ENCODE results near the gene SEZ6L.

Gene SEZ6L

DNA sequence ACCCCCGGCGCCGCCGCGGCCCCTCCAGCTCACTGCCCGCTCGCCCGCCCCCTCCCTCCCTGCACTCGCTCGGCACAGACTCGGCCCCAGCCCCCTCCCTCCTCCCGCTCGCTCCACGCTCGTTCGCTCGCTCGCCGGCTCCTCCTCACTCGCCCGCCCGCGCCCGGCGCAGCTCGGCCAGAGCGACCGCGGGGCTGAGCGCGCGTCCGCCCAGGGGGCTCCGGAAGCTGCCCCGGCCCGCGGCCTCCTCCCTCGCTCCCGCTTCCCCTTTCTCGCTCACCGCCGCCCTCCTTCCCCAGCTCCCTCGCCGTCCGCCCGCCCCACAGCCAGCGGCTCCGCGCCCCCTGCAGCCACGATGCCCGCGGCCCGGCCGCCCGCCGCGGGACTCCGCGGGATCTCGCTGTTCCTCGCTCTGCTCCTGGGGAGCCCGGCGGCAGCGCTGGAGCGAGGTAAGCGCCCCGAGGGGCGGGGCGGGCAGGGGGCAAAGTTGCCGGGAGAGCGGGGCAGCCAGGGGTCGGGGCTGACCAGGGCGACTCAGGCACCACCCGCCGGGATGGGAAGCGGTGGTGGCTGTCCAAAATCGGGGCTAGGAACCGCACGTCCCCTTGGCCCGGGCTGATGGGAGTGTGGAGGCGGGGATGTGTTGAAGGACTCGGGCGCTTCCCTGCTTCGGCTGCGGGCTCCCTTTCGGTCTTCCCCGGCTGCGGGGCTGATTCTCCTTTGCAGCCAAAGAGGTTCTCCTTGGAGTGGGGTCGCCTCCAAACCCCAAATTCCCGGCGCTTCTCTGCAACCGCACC is at the start of gene SEZ6L:
SEZ6L (plus strand) TSS at position 148 of the 797 bp plus-strand sequence; CDS start at position 356, 208 bp downstream.
- no peak for DNase-seq (ENCODE audit: low read depth in 1 of 2, low spot score in 1 of 2)

DNA sequence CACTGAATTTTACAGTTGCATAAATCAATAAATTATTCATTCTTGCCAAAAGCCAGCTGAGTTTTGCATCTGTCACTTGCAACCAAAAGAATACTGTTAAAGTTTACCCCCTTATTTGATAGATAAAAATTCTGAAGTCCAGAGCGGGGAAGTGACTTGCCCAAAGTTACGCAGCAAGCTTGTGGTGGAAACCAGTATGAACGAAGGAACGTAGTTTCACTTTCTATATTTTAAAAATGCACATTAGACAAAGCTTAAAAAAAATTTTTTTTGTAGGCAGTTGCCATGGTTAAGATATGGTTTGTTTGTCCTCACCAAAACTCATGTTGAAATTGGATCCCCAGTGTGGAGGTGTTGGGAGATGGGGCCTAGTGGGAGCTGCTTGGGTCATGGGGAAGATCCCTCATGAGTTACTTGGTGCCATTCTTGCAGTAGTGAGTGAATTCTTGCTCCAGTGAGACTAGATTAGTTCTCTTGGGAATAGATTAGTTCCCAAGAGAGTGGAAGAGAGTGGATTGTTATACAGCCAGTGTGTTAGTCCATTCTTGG is 46.3 kb upstream of the SEZ6L start:
- DNase-seq (ENCODE audit: low read depth in 1 of 2, low spot score in 1 of 2), result no peak

DNA sequence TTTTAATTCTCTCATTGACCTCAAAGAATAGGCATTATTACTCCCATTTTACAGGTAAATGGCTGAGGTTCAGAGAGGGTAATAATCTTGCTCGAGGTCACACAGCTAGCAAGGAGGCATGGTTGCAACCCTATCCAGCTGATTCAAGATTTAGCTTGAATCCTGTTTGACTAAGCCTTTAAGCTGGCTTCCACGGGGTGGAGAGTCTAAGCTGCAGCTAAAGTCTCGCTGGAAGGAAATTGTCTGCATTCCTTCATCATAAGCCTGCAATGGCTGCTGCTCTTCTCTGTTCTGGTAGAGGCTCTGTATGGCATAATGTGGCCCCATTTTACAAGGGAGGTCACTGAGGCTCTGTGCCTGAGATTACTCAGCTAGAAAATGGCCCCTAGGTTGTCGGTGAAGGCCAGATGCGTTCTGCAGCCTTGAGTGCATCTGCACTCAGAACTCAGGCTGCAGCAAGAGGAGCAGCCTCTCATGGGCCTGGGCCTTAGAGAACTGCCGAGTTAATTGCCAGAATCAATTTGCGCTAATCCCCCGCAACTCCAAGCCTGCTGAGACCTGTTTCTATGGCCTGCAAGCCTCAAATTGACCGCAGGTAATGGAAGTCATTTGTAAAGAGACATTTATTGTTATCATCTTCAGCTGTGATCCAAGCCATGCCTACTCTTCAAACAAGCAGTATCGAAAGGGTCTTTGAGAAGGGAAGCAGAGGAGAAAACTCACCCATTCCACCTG is 44.1 kb upstream of the SEZ6L start:
- no peak for DNase-seq (ENCODE audit: low read depth in 1 of 2, low spot score in 1 of 2)

DNA sequence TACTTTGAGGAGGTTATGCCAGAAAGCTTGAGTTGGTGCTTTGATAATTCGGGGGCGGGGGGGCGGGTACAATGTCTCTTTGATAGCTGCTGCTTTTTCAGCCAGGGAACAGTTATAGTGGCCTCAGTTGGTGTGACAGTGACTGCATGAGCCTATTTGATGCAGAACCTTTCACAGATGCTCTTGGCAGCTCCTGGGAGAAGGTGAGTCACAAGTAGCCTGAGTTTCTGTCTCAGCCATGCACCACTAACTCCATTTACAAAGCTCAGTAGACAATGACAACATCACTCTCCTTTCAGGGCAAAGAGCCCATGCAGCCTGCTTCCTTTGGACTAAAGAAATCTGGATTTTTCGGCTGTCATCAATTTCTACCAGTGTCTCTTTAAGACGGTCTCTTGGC is 42.1 kb upstream of the SEZ6L start:
- DNase-seq (ENCODE audit: low read depth in 1 of 2, low spot score in 1 of 2), result no peak

GRCh38 chr22:26127556-26127955 is 41.7 kb upstream of the SEZ6L start:
- no peak for DNase-seq (ENCODE audit: low read depth in 1 of 2, low spot score in 1 of 2)

GRCh38 chr22:26131589-26132154 is 37.6 kb upstream of the SEZ6L start:
- no peak for DNase-seq (ENCODE audit: low read depth in 1 of 2, low spot score in 1 of 2)

DNA sequence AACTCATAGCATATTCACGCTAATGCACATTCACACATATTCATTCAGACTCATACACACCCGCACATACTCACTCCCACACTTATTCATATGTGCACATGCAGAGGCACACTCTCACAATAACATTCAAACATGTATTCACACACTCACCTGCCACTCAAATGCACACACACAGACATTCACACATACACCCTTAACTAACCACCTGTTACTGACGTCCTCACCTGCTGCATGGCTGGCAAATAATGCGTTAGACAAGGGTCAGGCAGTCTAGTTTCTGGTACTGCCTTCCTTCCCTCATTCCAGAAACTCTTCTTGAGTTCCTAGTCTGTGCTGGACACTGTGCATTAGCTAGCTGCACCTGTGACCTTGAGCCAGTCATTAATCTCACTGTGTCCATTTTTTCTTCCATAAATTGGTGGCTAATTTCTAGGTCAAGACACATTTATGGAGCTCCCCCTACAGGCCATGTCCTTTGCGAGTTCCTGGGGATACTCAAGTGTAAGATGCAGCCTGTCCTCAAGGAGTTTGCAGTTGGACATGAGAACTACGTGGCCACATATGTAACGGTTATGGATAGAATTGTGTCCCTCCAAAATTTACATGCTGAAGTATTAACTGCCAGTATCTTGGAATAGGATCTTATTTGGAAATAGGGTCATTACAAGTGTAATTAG is 34.5 kb upstream of the SEZ6L start:
- DNase-seq (ENCODE audit: low read depth in 1 of 2, low spot score in 1 of 2), result no peak

- no peak for DNase-seq (ENCODE audit: low read depth in 1 of 2, low spot score in 1 of 2)
Observed at GRCh38 chr22:26135806-26136205, 33.5 kb upstream of the SEZ6L start.

DNA sequence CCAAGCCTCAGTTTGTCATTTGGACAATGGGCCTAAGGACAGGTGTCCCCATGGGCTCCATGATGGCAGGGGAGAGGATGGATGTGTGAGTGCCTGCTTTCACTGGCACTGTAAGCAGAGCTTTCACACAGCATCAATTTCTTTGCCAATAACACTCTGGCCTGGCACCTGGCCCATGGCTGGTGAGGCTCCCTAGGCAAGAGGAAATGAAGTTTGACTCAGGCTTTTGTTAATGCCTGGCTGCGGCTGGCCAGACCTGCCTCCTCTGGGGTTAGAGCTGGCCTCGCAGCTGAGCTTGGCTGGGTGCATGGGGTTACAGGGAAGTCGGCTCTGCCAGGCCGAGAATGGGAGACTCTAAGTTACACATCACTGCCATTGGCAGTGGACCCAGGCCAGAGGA is 30.0 kb upstream of the SEZ6L start:
- DNase-seq (ENCODE audit: low read depth in 1 of 2, low spot score in 1 of 2), result no peak

GRCh38 chr22:26141831-26142230 is 27.4 kb upstream of the SEZ6L start:
- DNase-seq (ENCODE audit: low read depth in 1 of 2, low spot score in 1 of 2), result no peak

DNA sequence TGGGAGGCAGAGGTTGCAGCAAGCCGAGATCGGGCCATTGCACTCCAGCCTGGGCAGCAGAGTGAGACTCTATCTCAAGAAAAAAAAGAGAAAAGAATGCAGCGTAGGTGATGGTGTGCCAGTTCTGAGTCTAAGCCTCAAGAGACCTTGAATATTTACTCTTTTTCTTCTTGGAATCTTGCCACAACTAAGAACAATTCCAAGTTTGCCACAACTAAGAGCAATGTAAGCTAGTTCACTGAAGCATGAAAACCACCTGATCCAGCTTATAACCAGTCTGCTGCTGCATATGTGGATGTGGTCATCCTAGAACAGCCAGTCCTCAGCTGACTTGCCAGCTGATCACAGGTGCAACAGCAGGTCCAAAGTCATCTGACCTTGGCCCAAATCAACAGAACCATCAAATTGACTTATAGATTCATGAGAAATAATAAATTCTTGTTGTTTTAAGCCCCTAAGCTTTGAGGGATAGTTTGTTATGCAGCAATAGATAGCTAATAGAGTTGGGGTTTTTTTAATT is 25.4 kb upstream of the SEZ6L start:
- no peak for DNase-seq (ENCODE audit: low read depth in 1 of 2, low spot score in 1 of 2)

- DNase-seq (ENCODE audit: low read depth in 1 of 2, low spot score in 1 of 2), result no peak
Observed at GRCh38 chr22:26159886-26160285, 9.4 kb upstream of the SEZ6L start.

DNA sequence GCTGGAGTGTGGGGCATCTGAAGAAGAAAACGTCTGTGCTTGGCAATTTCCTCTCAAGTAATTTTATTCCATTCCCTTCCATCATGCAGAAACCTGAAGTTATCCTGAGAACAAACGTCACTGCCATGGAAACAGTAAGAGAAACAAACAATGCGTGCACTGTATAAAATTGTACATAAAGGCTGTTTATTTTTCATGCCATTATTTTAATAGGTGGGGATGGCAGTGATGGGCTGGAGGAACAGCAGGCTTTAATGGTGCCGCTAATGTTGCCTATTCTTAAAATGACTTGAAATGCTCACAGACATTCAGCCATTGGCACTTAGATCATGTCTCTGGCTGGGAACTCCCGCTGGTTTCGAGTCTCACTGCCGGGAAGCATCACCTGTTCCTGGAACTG is 7.5 kb upstream of the SEZ6L start:
- DNase-seq (ENCODE audit: low read depth in 1 of 2, low spot score in 1 of 2), result no peak

GRCh38 chr22:26162926-26163325 is 6.3 kb upstream of the SEZ6L start:
- no peak for DNase-seq (ENCODE audit: low read depth in 1 of 2, low spot score in 1 of 2)

GRCh38 chr22:26164174-26164573 is 5.1 kb upstream of the SEZ6L start:
- DNase-seq (ENCODE audit: low read depth in 1 of 2, low spot score in 1 of 2), result no peak

GRCh38 chr22:26168330-26168851 is 871 bp upstream of the SEZ6L start:
- no peak for DNase-seq (ENCODE audit: low read depth in 1 of 2, low spot score in 1 of 2)

DNA sequence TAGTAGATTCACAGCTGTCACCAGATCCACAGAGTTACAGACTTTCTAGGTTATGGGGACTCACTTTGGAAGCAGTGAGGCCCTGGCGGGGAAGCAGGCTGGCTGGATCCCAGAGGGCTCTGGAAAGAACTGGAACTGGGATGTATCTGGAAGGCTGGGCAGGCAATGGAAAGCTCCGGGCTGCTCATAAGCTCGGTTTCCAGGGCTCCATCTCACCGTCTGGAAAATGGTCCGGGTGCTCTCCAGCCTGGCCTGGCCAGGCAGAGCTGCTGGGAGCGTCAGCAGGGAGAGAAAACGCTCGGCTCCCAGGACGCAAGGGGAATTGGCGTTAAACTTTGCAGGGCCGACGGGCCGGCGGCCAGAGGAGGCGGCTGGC is 335 bp upstream of the SEZ6L start:
- DNase-seq (ENCODE audit: low read depth in 1 of 2, low spot score in 1 of 2), result no peak

DNA sequence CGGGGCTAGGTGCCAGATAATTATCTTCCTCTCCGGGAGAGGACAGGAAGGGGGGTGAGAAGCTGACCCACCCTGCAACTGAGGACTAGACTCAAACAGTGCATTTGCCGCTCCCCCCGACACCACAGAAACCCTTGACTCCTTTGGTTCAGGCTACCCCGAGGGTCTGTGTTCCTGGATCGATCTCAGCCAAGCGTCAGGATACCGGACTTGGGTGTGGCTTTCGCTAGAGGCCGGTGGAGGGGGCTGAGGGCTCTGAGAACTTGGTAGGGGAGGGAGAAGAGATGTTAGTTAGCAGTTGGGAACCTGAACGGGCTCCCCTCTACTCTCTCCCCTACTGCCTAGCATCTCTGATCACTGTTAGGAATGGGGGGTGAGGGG is 840 bp downstream of the SEZ6L start:
- DNase-seq (ENCODE audit: low read depth in 1 of 2, low spot score in 1 of 2), result no peak

- DNase-seq (ENCODE audit: low read depth in 1 of 2, low spot score in 1 of 2), result no peak
Observed at GRCh38 chr22:26170795-26171580, 1.7 kb downstream of the SEZ6L start.

GRCh38 chr22:26172389-26172990 is 3.2 kb downstream of the SEZ6L start:
- no peak for DNase-seq (ENCODE audit: low read depth in 1 of 2, low spot score in 1 of 2)
